SK-N-SH treated with all-trans-retinoic acid at 6 μM for 48 hours (cell line): Measurements from ENCODE around the gene SKI.

Experiments used
- ATAC-seq: fragments of 200-7000 bp; cut with Tn5 transposase; 3 replicates; pipeline ENCODE4 v1.9.1; 2020; ENCODE audit warnings: mild to moderate bottlenecking, moderate library complexity
- ARNTL ChIP-seq: fragments of 450-650 bp; formaldehyde crosslinking; IDR thresholded peaks from 2 replicates; pipeline ENCODE4 v1.5.0; 2020; ENCODE audit warnings: low read depth, mild to moderate bottlenecking, moderate library complexity, borderline replicate concordance
- BACH2 ChIP-seq: fragments of 250-450 bp; sonication (Bioruptor Pico); IDR thresholded peaks from 2 replicates; pipeline ENCODE4 v1.9.0; 2021; ENCODE audit warnings: mild to moderate bottlenecking, borderline replicate concordance
- CSDC2 ChIP-seq: fragments of 250-450 bp; sonication (Bioruptor Pico); IDR thresholded peaks from 2 replicates; pipeline ENCODE4 v1.5.0; 2020; ENCODE audit warnings: mild to moderate bottlenecking, moderate library complexity
- ESRRG ChIP-seq: fragments of 250-450 bp; sonication (Bioruptor Pico); IDR thresholded peaks from 2 replicates; pipeline ENCODE4 v1.6.1; 2021; ENCODE audit warnings: mild to moderate bottlenecking
- GLIS3 ChIP-seq: fragments of 250-450 bp; sonication (Bioruptor Pico); IDR thresholded peaks from 2 replicates; pipeline ENCODE4 v1.5.0; 2020; ENCODE audit warnings: mild to moderate bottlenecking, moderate library complexity
- ISL1 ChIP-seq: fragments of 250-450 bp; sonication (Bioruptor Pico); IDR thresholded peaks from 2 replicates; pipeline ENCODE4 v2.1.2; 2022; ENCODE audit warnings: mild to moderate bottlenecking, moderate library complexity
- OSR1 ChIP-seq: fragments of 250-450 bp; sonication (Bioruptor Pico); IDR thresholded peaks from 2 replicates; pipeline ENCODE4 v1.8.0; 2022; ENCODE audit warnings: moderate library complexity, mild to moderate bottlenecking, inconsistent platforms
- PPARA ChIP-seq: fragments of 250-450 bp; sonication (Bioruptor Pico); IDR thresholded peaks from 2 replicates; pipeline ENCODE4 v1.5.0; 2020; ENCODE audit warnings: mild to moderate bottlenecking, borderline replicate concordance
- SNAI2 ChIP-seq: fragments of 250-450 bp; sonication (Bioruptor Pico); IDR thresholded peaks from 2 replicates; pipeline ENCODE4 v1.5.0; 2020; ENCODE audit warnings: mild to moderate bottlenecking, moderate library complexity
- TCF4 ChIP-seq: fragments of 250-450 bp; sonication (Bioruptor Pico); IDR thresholded peaks from 2 replicates; pipeline ENCODE4 v1.8.0; 2021; ENCODE audit warnings: mild to moderate bottlenecking, moderate library complexity, borderline replicate concordance
- TOX ChIP-seq: fragments of 250-450 bp; sonication (Bioruptor Pico); IDR thresholded peaks from 2 replicates; pipeline ENCODE4 v1.8.0; 2021; ENCODE audit warnings: mild to moderate bottlenecking, moderate library complexity, borderline replicate concordance
- ZC3H10 ChIP-seq: fragments of 250-450 bp; sonication (Bioruptor Pico); IDR thresholded peaks from 2 replicates; pipeline ENCODE4 v1.5.1; 2021; ENCODE audit warnings: mild to moderate bottlenecking, moderate library complexity
- ZFP3 ChIP-seq: fragments of 250-450 bp; sonication (Bioruptor Pico); IDR thresholded peaks from 2 replicates; pipeline ENCODE4 v1.5.0; 2020; ENCODE audit warnings: mild to moderate bottlenecking, moderate library complexity
- ZFP30 ChIP-seq: fragments of 450-650 bp; formaldehyde crosslinking; IDR thresholded peaks from 2 replicates; pipeline ENCODE4 v1.5.0; 2022; ENCODE audit warnings: mild to moderate bottlenecking, moderate library complexity
- ZNF565 ChIP-seq: fragments of 450-650 bp; formaldehyde crosslinking; conservative IDR thresholded peaks from 2 replicates; pipeline ENCODE4 v1.5.0; 2020; ENCODE audit warnings: low read depth, mild to moderate bottlenecking, moderate library complexity
- ZNF70 ChIP-seq: fragments of 450-650 bp; formaldehyde crosslinking; IDR thresholded peaks from 2 replicates; pipeline ENCODE4 v1.5.0; 2020; ENCODE audit warnings: mild to moderate bottlenecking, moderate library complexity
- ZNF8 ChIP-seq: fragments of 450-650 bp; formaldehyde crosslinking; IDR thresholded peaks from 2 replicates; pipeline ENCODE4 v1.5.0; 2020; ENCODE audit warnings: mild to moderate bottlenecking, moderate library complexity
- TF ChIP-seq, protein P1 (sequence below): fragments of 250-450 bp; sonication (Bioruptor Pico); IDR thresholded peaks from 2 replicates; pipeline ENCODE4 v1.5.0; 2020; ENCODE audit warnings: mild to moderate bottlenecking, moderate library complexity
- TF ChIP-seq, protein P2 (sequence below): fragments of 250-450 bp; sonication (Bioruptor Pico); IDR thresholded peaks from 2 replicates; pipeline ENCODE4 v1.8.0; 2021; ENCODE audit warnings: low read depth, mild to moderate bottlenecking, moderate library complexity, borderline replicate concordance
- TF ChIP-seq, protein P3 (sequence below): fragments of 250-450 bp; sonication (Bioruptor Pico); IDR thresholded peaks from 2 replicates; pipeline ENCODE4 v1.5.1; 2020; ENCODE audit warnings: low read depth, mild to moderate bottlenecking, moderate library complexity
- TF ChIP-seq, protein P4 (sequence below): fragments of 250-450 bp; sonication (Bioruptor Pico); IDR thresholded peaks from 2 replicates; pipeline ENCODE4 v1.5.1; 2021; ENCODE audit warnings: mild to moderate bottlenecking, moderate library complexity

Gene SKI

DNA sequence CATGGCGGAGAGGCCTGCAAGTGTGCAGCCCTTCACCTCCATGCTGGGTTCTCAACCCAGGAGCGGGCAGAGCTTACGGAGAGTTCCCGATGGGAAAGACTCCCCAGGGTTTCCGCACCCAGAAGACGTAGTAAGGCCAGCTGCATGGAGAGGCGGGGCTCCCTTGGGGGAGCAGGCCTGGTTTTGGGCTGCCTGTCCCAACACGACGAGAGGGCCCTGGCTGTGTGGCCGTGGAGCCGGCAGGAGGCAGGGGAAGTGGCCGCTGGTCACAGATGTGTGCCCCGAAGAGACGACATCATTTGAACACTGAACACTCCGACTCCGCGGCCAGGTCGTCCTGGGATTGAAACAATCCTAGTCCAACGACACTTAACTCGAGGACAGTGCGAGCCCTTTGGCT lies 106.2 kb downstream of the SKI start:
- no peak for ATAC-seq
- TF ChIP-seq, protein P1, sequence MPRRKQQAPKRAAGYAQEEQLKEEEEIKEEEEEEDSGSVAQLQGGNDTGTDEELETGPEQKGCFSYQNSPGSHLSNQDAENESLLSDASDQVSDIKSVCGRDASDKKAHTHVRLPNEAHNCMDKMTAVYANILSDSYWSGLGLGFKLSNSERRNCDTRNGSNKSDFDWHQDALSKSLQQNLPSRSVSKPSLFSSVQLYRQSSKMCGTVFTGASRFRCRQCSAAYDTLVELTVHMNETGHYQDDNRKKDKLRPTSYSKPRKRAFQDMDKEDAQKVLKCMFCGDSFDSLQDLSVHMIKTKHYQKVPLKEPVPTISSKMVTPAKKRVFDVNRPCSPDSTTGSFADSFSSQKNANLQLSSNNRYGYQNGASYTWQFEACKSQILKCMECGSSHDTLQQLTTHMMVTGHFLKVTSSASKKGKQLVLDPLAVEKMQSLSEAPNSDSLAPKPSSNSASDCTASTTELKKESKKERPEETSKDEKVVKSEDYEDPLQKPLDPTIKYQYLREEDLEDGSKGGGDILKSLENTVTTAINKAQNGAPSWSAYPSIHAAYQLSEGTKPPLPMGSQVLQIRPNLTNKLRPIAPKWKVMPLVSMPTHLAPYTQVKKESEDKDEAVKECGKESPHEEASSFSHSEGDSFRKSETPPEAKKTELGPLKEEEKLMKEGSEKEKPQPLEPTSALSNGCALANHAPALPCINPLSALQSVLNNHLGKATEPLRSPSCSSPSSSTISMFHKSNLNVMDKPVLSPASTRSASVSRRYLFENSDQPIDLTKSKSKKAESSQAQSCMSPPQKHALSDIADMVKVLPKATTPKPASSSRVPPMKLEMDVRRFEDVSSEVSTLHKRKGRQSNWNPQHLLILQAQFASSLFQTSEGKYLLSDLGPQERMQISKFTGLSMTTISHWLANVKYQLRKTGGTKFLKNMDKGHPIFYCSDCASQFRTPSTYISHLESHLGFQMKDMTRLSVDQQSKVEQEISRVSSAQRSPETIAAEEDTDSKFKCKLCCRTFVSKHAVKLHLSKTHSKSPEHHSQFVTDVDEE (CRISPR knock-in tag), result no peak
- TF ChIP-seq, protein P2, sequence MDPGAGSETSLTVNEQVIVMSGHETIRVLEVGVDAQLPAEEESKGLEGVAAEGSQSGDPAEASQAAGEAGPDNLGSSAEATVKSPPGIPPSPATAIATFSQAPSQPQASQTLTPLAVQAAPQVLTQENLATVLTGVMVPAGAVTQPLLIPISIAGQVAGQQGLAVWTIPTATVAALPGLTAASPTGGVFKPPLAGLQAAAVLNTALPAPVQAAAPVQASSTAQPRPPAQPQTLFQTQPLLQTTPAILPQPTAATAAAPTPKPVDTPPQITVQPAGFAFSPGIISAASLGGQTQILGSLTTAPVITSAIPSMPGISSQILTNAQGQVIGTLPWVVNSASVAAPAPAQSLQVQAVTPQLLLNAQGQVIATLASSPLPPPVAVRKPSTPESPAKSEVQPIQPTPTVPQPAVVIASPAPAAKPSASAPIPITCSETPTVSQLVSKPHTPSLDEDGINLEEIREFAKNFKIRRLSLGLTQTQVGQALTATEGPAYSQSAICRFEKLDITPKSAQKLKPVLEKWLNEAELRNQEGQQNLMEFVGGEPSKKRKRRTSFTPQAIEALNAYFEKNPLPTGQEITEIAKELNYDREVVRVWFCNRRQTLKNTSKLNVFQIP (CRISPR knock-in tag), result no peak
- TF ChIP-seq ZNF70 (no peak), TOX (no peak), PPARA (CRISPR knock-in tag) (no peak), ZNF565 (no peak), CSDC2 (CRISPR knock-in tag) (no peak), SNAI2 (CRISPR knock-in tag) (no peak), ARNTL (CRISPR knock-in tag) (no peak), GLIS3 (CRISPR knock-in tag) (no peak), ZFP30 (CRISPR knock-in tag) (no peak), BACH2 (CRISPR knock-in tag) (no peak), ZC3H10 (CRISPR knock-in tag) (no peak), OSR1 (CRISPR knock-in tag) (no peak), ESRRG (CRISPR knock-in tag) (no peak)
- TF ChIP-seq, protein P3, sequence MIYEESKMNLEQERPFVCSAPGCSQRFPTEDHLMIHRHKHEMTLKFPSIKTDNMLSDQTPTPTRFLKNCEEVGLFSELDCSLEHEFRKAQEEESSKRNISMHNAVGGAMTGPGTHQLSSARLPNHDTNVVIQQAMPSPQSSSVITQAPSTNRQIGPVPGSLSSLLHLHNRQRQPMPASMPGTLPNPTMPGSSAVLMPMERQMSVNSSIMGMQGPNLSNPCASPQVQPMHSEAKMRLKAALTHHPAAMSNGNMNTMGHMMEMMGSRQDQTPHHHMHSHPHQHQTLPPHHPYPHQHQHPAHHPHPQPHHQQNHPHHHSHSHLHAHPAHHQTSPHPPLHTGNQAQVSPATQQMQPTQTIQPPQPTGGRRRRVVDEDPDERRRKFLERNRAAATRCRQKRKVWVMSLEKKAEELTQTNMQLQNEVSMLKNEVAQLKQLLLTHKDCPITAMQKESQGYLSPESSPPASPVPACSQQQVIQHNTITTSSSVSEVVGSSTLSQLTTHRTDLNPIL (CRISPR knock-in tag), result no peak

DNA sequence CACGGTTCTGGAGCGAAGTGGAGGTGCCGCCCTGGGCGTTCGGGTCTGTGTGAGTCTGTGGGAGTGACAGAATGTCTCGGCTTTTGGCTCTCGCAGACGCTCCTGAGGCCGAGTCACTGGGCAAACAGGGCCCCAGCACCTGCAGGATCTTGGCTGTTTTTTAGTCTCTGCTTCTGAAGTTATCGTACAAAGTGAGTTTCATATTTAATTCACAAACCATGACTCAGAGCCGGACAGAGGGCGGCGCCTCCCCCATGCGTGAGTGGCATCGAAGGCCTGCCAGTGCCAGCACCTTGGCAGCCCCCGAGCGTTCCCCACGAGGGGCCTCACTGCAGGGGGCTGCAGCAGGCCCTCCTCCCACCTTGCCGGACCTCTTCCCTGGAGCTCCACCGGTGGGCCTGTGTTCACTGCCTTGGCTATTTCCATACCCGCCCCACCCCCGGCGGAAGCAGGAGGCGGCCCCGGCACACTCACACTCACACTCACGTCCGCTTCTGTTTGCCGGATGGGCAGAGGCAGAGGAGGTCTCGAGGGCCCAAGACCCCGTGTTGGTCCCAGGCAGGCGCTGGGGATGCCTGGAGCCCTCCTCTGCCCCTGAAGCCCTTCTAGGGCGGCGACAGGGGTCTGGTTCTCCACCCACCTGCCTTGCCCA lies 106.9 kb downstream of the SKI start:
- TF ChIP-seq OSR1 (CRISPR knock-in tag) (no peak), ARNTL (CRISPR knock-in tag) (no peak)
- ATAC-seq, result no peak

DNA sequence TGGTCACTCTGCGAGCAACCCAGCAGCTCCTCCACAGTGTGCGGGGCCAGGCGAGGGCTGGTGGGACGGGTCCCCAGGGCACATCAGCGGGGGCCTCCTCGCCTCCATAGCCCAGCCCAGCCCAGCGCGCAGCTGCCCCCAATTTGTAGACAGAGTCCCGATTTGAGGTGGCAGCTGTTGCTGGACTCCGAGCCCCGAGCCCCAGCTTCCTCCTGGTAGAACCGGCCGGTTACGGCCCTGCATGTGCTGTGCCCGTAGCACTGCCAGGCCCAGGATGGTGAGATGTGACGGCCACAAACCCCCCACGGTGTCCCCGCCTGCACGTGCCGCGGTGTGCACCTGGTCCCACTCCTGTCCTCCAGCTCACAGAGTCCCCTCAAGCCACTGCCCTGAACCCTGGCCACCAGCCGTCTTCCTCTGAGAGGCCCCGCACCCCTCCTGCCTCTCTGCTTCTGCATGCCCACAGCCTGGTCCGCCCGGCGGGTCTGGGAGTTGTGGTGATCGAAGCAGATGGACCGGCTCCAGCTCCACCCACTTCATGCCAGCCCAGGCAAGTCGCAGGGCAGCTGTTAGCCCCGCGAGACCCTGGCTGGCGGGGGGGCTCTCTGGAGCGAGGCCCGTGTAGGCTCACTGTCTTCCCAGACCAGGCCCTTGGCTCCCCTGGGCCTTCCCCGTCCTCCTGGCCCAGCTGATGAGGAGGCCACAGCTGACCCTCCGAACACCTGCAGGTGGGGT lies 107.8 kb downstream of the SKI start:
- ATAC-seq, result no peak

DNA sequence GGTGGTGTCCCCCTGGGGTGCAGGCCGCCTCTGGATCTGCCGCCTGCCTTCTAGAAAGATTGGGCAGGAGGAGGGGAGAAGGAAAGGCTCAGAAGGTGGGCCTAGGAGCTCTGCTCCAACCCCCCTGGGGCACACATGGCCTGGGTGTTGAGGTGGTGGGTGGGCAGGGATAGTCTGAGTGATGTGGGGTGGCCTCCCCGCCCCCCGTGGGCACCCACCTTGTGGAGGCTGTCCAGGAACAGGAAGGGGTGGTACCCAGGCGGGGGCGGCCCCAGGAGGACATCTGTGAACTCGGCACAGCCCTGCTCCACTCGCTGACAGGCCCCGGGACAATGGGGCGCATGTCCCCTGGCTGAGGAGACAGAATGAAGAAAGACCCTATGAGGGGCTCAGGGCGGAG lies 108.4 kb downstream of the SKI start:
- no peak for ATAC-seq
- TF ChIP-seq, protein P4, sequence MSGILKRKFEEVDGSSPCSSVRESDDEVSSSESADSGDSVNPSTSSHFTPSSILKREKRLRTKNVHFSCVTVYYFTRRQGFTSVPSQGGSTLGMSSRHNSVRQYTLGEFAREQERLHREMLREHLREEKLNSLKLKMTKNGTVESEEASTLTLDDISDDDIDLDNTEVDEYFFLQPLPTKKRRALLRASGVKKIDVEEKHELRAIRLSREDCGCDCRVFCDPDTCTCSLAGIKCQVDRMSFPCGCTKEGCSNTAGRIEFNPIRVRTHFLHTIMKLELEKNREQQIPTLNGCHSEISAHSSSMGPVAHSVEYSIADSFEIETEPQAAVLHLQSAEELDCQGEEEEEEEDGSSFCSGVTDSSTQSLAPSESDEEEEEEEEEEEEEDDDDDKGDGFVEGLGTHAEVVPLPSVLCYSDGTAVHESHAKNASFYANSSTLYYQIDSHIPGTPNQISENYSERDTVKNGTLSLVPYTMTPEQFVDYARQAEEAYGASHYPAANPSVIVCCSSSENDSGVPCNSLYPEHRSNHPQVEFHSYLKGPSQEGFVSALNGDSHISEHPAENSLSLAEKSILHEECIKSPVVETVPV (CRISPR knock-in tag), result no peak
- no peak for TF ChIP-seq BACH2 (CRISPR knock-in tag)
- no peak for TF ChIP-seq ZNF70
- TF ChIP-seq, protein P3 (CRISPR knock-in tag), result no peak
- TF ChIP-seq ZFP3 (CRISPR knock-in tag), result no peak
- no peak for TF ChIP-seq CSDC2 (CRISPR knock-in tag)
- TF ChIP-seq, protein P2 (CRISPR knock-in tag), result no peak
- no peak for TF ChIP-seq ESRRG (CRISPR knock-in tag)
- TF ChIP-seq ISL1 (CRISPR knock-in tag), result no peak
- TF ChIP-seq GLIS3 (CRISPR knock-in tag), result no peak
- TF ChIP-seq ARNTL (CRISPR knock-in tag), result no peak
- no peak for TF ChIP-seq ZFP30 (CRISPR knock-in tag)
- TF ChIP-seq, protein P1 (CRISPR knock-in tag), result no peak
- TF ChIP-seq TCF4, result no peak

More for the DNA sequence above, 107.8 kb downstream of the SKI start:
- TF ChIP-seq TOX (no peak), ZNF8 (CRISPR knock-in tag) (no peak), SNAI2 (CRISPR knock-in tag) (no peak)
